Stimulated activated CD8-positive, alpha-beta memory T cell treated with anti-CD3 and anti-CD28 coated beads, Interleukin-7, amount 100 ng/mL, for 4 hours (primary cell): ENCODE measurements around the gene MEIOB.

Source experiments
- DNase-seq, 2 donors: peaks; one replicate each; pipeline ENCODE4 v3.0.0-alpha.2; 2020; ENCODE audit warnings: low read depth in 2 of 2

Gene MEIOB

GRCh38 chr16:1788095-1788707 is 83.8 kb downstream of the MEIOB start:
- no peak for DNase-seq

DNA sequence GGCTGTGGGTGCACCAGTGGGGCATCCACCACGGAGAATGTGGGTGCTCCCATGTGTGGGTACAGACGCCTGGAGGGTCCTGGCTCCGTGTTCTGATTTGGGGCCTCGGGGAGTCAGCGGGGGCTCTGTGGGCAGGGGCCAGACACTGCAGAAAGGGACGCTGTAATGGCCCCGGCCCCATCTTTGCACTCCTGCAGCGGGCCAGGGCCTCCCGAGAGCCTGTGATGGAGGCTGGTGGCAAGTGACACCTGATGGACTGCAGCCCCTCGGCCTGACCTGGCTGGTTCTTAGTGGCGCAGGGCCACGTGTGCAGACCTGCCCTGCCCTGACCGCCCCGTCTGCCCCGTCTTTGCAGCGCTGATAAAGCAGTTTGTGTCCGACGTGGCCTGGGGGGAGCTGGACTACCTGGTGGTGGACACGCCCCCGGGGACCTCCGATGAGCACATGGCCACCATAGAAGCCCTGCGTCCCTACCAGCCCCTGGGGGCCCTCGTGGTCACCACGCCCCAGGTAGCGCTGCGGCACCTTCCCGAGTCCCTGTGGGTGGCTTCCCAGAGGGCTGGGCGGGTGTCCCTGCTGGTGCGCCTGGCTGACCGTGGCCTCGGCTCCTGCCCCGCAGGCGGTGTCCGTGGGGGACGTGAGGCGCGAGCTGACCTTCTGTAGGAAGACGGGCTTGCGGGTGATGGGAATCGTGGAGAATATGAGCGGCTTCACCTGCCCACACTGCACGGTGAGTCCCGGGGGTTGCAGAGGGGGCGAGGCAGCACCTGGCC is 84.5 kb downstream of the MEIOB start:
- no peak for DNase-seq

DNA sequence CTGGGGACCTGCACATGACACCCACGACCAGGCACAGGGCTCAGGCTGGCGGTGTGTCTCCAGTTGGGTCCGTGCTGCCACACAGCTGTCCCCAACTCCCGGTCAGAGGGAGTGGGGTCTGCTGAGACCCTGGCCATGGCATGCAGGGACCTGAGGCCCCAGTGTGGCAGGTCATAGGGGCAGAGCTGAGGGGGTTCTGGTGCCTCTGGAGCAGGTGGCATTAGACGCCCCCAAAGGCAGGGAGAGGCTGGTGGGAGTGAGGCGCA is 85.0 kb downstream of the MEIOB start:
- no peak for DNase-seq

DNA sequence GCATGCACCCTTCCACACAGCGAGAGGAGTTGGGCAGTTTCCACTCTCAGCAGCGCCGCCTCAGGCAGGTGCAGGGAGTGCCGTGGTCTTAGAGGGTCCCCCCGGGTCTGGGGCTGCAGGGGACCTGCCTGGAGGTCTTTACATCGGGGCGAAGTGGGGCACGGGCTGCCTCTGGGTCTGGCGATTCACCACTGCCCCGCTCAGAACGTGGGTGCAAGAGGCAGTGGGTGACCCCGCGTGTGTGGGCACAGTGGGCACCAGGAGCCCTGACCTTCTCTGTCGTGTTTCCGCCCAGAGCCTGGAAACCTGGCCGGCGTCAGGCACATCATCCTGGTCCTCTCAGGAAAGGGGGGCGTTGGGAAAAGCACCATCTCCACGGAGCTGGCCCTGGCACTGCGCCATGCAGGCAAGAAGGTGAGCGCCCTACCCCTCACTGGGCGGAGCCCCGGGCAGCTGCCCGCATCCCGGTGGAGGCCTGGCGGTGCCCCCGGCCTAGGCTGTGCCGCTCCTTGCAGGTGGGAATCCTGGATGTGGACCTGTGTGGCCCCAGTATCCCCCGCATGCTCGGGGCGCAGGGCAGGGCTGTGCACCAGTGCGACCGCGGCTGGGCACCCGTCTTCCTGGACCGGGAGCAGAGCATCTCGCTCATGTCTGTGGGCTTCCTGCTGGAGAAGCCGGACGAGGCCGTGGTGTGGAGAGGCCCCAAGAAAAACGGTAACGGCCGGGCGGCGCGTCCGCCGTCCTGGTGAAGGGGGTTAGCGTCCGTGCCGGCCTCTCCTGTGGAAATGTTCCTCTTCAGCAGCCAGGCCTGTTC is 85.5 kb downstream of the MEIOB start:
- DNase-seq: no peak

GRCh38 chr16:1785846-1786170 is 86.2 kb downstream of the MEIOB start:
- no peak for DNase-seq

GRCh38 chr16:1784977-1785845 is 86.8 kb downstream of the MEIOB start:
- DNase-seq: no peak
